ENCODE data around the gene RUBCN.

DNA sequence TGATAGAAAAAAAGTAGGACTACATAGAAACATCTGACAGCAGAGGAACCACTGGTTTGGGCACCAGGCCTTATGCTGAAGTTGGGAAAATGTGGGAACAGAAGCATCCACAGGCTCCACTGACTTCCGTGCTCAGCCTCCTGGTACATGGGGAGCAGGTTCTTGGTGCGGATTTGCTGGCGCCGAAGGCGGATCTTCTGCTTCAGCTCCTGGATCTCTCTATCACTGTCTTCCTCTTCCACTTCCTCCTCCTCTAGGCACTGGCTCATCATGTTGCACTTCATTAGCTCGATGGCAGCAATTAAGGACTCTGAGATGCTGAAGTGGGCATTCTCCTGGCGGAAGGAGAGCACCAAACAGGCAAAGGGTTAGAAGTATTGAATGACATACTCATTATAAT lies 42.5 kb downstream of the RUBCN start:
- TF ChIP-seq EZH2 (IDR thresholded peaks at IDR 0.05; ENCODE audit: insufficient read depth, poor library complexity, severe bottlenecking) (no peak), EZH2phosphoT487 (IDR thresholded peaks at IDR 0.05; ENCODE audit: insufficient read depth, low read depth) (no peak)
